OCI-LY7 (cell line): ENCODE data around the gene FMN1. TPM values are rescaled to one million over a fixed set of nuclear protein-coding genes. Genes with fewer than 3 reads are reported as not detected.

ENCODE experiments used
- BruUV-seq: library from RNA; stranded (reverse); fragments of 400-500 nt; replicated peaks from 2 replicates; lab custom pipeline; 2021; lab: Mats Ljungman, UMichigan
- CTCF ChIA-PET: fragments of 300-600 bp; sonication (Branson Sonifier 250); formaldehyde crosslinking; loops from one replicate; lab custom pipeline; 2022; ENCODE audit warnings: antibody characterized with exemption; ENCODE audit not compliant: unreplicated experiment; lab: Charles Lee
- POLR2A ChIA-PET: fragments of 300-600 bp; sonication (Branson Sonifier 250); formaldehyde crosslinking; loops from one replicate; lab custom pipeline; 2022; ENCODE audit warnings: antibody characterized with exemption; lab: Charles Lee
- DNase-seq: peaks from one replicate; pipeline ENCODE4 v3.0.0-alpha.2; 2015; ENCODE audit warnings: low spot score
- H2AFZ ChIP-seq: fragments of 200-600 bp; sonication (generic), shearing (Covaris generic); 2 replicates; pipeline ENCODE4 v1.6.1; 2014; ENCODE audit warnings: mild to moderate bottlenecking, antibody characterized with exemption, low read length, moderate library complexity
- H3K27ac ChIP-seq: fragments of 200-600 bp; sonication (generic); 2 replicates; pipeline ENCODE4 v1.5.1; 2014; ENCODE audit warnings: mixed run types, low read depth, mild to moderate bottlenecking, moderate library complexity, low read length, inconsistent platforms; ENCODE audit not compliant: poor library complexity, severe bottlenecking
- H3K36me3 ChIP-seq: fragments of 200-600 bp; sonication (generic); 2 replicates; pipeline ENCODE4 v1.6.1; 2014; ENCODE audit warnings: mild to moderate bottlenecking, antibody characterized with exemption, low read length, moderate library complexity, mixed read lengths; ENCODE audit not compliant: insufficient read depth
- H3K4me1 ChIP-seq: fragments of 200-600 bp; sonication (generic); 2 replicates; pipeline ENCODE4 v1.5.1; 2014; ENCODE audit warnings: mild to moderate bottlenecking, low read length; ENCODE audit not compliant: insufficient read depth, poor library complexity, severe bottlenecking
- H3K4me2 ChIP-seq: fragments of 200-600 bp; sonication (generic); 2 replicates; pipeline ENCODE4 v1.6.1; 2014; ENCODE audit warnings: mild to moderate bottlenecking, low read length
- H3K4me3 ChIP-seq: fragments of 200-600 bp; sonication (generic); 2 replicates; pipeline ENCODE4 v1.5.1; 2014; ENCODE audit warnings: mild to moderate bottlenecking, low read depth, low read length; ENCODE audit not compliant: poor library complexity, severe bottlenecking
- H3K79me2 ChIP-seq: fragments of 200-600 bp; sonication (generic); 2 replicates; pipeline ENCODE4 v1.6.1; 2016; ENCODE audit warnings: low read depth, mild to moderate bottlenecking, low read length, moderate library complexity, mixed read lengths; ENCODE audit not compliant: insufficient read depth
- H3K9me2 ChIP-seq: fragments of 200-600 bp; sonication (generic); 2 replicates; pipeline ENCODE4 v1.6.1; 2016; ENCODE audit warnings: mild to moderate bottlenecking, low read length, mixed read lengths; ENCODE audit not compliant: insufficient read depth
- H3K9me3 ChIP-seq: fragments of 200-600 bp; sonication (generic); 2 replicates; pipeline ENCODE4 v1.6.1; 2014; ENCODE audit warnings: mild to moderate bottlenecking, mixed run types, low read length, mixed read lengths
- H4K20me1 ChIP-seq: fragments of 200-600 bp; sonication (generic); 2 replicates; pipeline ENCODE4 v1.6.1; 2014; ENCODE audit warnings: mild to moderate bottlenecking, antibody characterized with exemption, low read length, moderate library complexity, mixed read lengths; ENCODE audit not compliant: insufficient read depth
- EZH2phosphoT487 ChIP-seq: fragments of 200-600 bp; sonication (generic); IDR thresholded peaks from 2 replicates; pipeline ENCODE4 v1.6.1; 2018; ENCODE audit warnings: low read depth, borderline replicate concordance, mild to moderate bottlenecking, mixed run types, antibody characterized with exemption, low read length, moderate library complexity, mixed read lengths
- intact Hi-C: fragments of 100-400 bp; cut with micrococcal nuclease; formaldehyde crosslinking; loops from one replicate; pipeline ENCODE4 v1.10.0; 2022; ENCODE audit not compliant: unreplicated experiment
- total RNA-seq, 2 experiments: library from RNA; depleted of rRNA in 1 of 2; stranded (reverse); fragments of >200 nt in 1 of 2; shearing (Covaris generic) in 1 of 2; gene quantifications; 2 replicates each; pipeline ENCODE4 v1.2.3, GENCODE V29; 2014 to 2022
- TF ChIP-seq, protein P1 (sequence below): fragments of 200-600 bp; sonication (generic); conservative IDR thresholded peaks from 2 replicates; pipeline ENCODE4 v1.5.1; 2014; ENCODE audit warnings: mild to moderate bottlenecking, antibody characterized with exemption, low read length, moderate library complexity, mixed read lengths

FMN1 gene
- total RNA-seq, 2 experiments from 2014 or later: 3.2 to 4.2 TPM

DNA sequence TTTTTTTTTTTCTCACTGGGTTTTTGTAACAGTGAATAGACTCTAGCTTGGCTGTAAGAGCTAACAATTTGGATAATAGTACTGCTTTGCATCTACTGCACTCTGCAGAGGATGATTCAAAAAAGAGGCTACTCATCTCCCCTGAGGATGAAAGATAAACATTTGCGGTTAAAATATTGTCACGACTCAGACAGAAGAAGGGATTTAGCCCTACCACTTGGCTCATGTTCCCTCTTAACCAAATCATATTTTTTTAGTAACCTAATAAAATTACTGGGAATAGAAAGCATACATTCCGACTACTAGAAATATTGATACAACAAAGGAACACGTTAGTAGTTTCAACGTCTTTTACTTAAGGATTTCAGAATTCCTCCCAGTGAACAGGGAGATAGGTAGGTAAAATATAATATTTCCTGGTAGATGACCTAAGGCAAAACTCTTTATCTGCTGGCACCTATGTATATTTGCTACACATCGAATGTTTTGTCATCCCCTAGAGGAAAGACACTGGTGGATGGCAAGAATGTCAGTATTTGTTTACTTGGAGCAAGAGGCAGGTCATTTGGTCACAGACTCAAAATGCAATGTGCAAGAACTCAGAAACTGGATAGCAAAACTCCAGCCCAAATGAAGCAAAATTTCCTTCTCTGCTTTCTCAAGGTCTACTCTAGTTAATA, 365.9 kb downstream of the FMN1 start:
- Histone ChIP-seq H3K36me3 (no peaks in the 10 kb centered on the region), H2AFZ (no peak overlapping the region), H3K9me3 (no peaks in the 10 kb centered on the region), H3K4me1 (no peaks in the 10 kb centered on the region), H3K4me2 (no peak overlapping the region), H3K27ac (no peak overlapping the region), H3K4me3 (no peak overlapping the region), H3K9me2 (no peaks in the 10 kb centered on the region), H4K20me1 (no peaks in the 10 kb centered on the region), H3K79me2 (no peaks in the 10 kb centered on the region)
- intact Hi-C loops: no loop called here
- no peak for TF ChIP-seq EZH2phosphoT487
- TF ChIP-seq, protein P1, sequence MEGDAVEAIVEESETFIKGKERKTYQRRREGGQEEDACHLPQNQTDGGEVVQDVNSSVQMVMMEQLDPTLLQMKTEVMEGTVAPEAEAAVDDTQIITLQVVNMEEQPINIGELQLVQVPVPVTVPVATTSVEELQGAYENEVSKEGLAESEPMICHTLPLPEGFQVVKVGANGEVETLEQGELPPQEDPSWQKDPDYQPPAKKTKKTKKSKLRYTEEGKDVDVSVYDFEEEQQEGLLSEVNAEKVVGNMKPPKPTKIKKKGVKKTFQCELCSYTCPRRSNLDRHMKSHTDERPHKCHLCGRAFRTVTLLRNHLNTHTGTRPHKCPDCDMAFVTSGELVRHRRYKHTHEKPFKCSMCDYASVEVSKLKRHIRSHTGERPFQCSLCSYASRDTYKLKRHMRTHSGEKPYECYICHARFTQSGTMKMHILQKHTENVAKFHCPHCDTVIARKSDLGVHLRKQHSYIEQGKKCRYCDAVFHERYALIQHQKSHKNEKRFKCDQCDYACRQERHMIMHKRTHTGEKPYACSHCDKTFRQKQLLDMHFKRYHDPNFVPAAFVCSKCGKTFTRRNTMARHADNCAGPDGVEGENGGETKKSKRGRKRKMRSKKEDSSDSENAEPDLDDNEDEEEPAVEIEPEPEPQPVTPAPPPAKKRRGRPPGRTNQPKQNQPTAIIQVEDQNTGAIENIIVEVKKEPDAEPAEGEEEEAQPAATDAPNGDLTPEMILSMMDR: no peak
- POLR2A ChIA-PET: no interaction called here
- no peak for DNase-seq
- CTCF ChIA-PET: interaction anchor here (0.6 kb wide), 1 partner anchor 830 kb away, joined by 3 read pairs; no protein-coding TSS in a partner anchor
- no TSS peak for BruUV-seq

DNA sequence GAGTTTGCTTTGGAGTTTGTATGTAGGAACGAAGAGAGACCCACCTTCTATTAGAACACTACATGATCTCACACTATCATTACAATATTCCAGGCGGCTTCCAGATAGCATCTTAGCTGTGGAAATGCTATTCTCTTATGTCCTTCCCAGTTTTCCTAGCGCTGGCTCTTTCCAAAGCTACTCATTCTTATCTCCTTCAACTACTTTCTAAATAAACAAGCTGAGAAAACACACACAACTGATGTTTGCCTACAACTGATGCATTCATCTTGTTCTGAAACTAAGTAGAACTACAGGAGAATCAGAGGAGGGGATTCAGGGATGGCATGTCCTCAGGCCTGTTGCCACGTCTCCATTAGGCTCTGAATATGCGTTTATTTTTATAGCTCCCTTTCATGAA, 367.8 kb downstream of the FMN1 start:
- DNase-seq: no peak
- BruUV-seq: no TSS peak
- Histone ChIP-seq H4K20me1 (no peaks in the 10 kb centered on the region), H3K4me1 (no peaks in the 10 kb centered on the region), H3K79me2 (no peaks in the 10 kb centered on the region), H3K36me3 (no peaks in the 10 kb centered on the region), H3K9me2 (no peaks in the 10 kb centered on the region), H3K27ac (no peak overlapping the region), H3K9me3 (no peaks in the 10 kb centered on the region), H3K4me3 (no peak overlapping the region), H2AFZ (no peak overlapping the region), H3K4me2 (no peak overlapping the region)
- intact Hi-C loops: no loop called here
- ChIA-PET POLR2A (no interaction called here), CTCF (no interaction called here)
- TF ChIP-seq, protein P1: no peak
- TF ChIP-seq EZH2phosphoT487: no peak

DNA sequence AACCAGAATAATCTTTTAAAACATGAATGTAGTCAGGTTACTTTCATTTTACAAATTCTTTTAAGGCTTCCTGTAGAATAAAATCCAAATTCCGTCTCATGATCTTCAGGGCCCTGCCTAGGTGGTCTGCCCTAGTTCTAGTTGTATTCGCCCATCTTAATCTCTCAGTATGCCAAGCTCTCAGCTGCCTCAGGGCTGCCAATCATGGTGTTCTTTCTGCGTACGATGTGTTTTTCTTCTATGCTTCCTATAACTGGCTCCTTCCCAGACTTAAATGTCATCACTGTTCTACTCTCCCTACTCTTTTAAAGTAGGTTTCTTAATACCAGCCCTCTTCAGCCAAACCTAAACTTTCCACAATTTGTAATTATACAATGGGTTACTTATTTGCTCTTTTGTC, 369.3 kb downstream of the FMN1 start:
- POLR2A ChIA-PET: no interaction called here
- BruUV-seq: no TSS peak
- no peaks in the 10 kb centered on the region for H3K36me3 ChIP-seq
- CTCF ChIA-PET: no interaction called here
- DNase-seq: no peak
- H3K9me2 ChIP-seq: no peaks in the 10 kb centered on the region
- TF ChIP-seq, protein P1: no peak
- TF ChIP-seq EZH2phosphoT487: no peak
- no peak overlapping the region for H2AFZ ChIP-seq
- H3K9me3 ChIP-seq: no peaks in the 10 kb centered on the region
- no peak overlapping the region for H3K27ac ChIP-seq
- no peaks in the 10 kb centered on the region for H3K79me2 ChIP-seq
- intact Hi-C loops: no loop called here
- no peak overlapping the region for H3K4me2 ChIP-seq
- H4K20me1 ChIP-seq: no peaks in the 10 kb centered on the region
- H3K4me1 ChIP-seq: no peaks in the 10 kb centered on the region
- H3K4me3 ChIP-seq: no peak overlapping the region
